KMS-11 (cell line): ENCODE results near the gene MAP3K4.

Experiments
- H2AFZ ChIP-seq: fragments of 200-600 bp; sonication (generic); 2 replicates; pipeline ENCODE4 v1.6.1; 2016; ENCODE audit warnings: antibody characterized with exemption, mixed run types, low read depth
- H3K27ac ChIP-seq: fragments of 200-600 bp; sonication (generic); 2 replicates; pipeline ENCODE4 v1.6.1; 2016; ENCODE audit warnings: mild to moderate bottlenecking, mixed run types
- H3K27me3 ChIP-seq: fragments of 200-600 bp; sonication (generic); 2 replicates; pipeline ENCODE4 v1.6.1; 2017; ENCODE audit warnings: mild to moderate bottlenecking, low read depth, mixed run types, moderate library complexity; ENCODE audit not compliant: insufficient read depth
- H3K36me3 ChIP-seq: fragments of 200-600 bp; sonication (generic); 2 replicates; pipeline ENCODE4 v1.6.1; 2017; ENCODE audit warnings: mild to moderate bottlenecking, mixed run types; ENCODE audit not compliant: insufficient read depth
- H3K4me1 ChIP-seq: fragments of 200-600 bp; sonication (generic); 2 replicates; pipeline ENCODE4 v1.6.1; 2016; ENCODE audit warnings: mild to moderate bottlenecking, low read depth, mixed run types; ENCODE audit not compliant: poor library complexity, severe bottlenecking
- H3K4me2 ChIP-seq: fragments of 200-600 bp; sonication (generic); 2 replicates; pipeline ENCODE4 v1.7.0; 2016; ENCODE audit warnings: mild to moderate bottlenecking, mixed run types
- H3K4me3 ChIP-seq: fragments of 200-600 bp; sonication (generic); IDR thresholded peaks from 2 replicates; pipeline ENCODE4 v1.6.1; 2017; ENCODE audit warnings: low read depth, low read length, mixed read lengths; ENCODE audit not compliant: insufficient read depth
- H3K79me2 ChIP-seq: fragments of 200-600 bp; sonication (generic); 2 replicates; pipeline ENCODE4 v1.6.1; 2016; ENCODE audit warnings: low read depth, mixed run types; ENCODE audit not compliant: insufficient read depth
- H3K9ac ChIP-seq: fragments of 200-600 bp; sonication (generic); 2 replicates; pipeline ENCODE4 v1.6.1; 2016; ENCODE audit warnings: mild to moderate bottlenecking, mixed run types
- H4K20me1 ChIP-seq: fragments of 200-600 bp; sonication (generic); 2 replicates; pipeline ENCODE4 v1.6.1; 2016; ENCODE audit warnings: mild to moderate bottlenecking, mixed run types; ENCODE audit not compliant: insufficient read depth
- CTCF ChIP-seq: fragments of 200-600 bp; sonication (generic); conservative IDR thresholded peaks from 2 replicates; pipeline ENCODE4 v1.6.1; 2017; ENCODE audit warnings: low read depth, mild to moderate bottlenecking, antibody characterized with exemption, low read length, moderate library complexity, mixed read lengths

Gene MAP3K4

GRCh38 chr6:161067749-161068148, 76.2 kb downstream of the MAP3K4 start:
- Histone ChIP-seq H3K4me3 (no peak overlapping the region), H2AFZ (no peak overlapping the region), H3K79me2 (0 out of 2 replicates have a peak, but pooled peaks cover 5% of the 10 kb centered on the region), H3K9ac (no peak overlapping the region), H3K36me3 (no peaks in the 10 kb centered on the region), H3K27ac (no peak overlapping the region), H3K4me2 (no peak overlapping the region), H4K20me1 (no peaks in the 10 kb centered on the region), H3K4me1 (no peaks in the 10 kb centered on the region), H3K27me3 (no peaks in the 10 kb centered on the region)
- no peak for TF ChIP-seq CTCF

- Histone ChIP-seq H3K36me3 (no peaks in the 10 kb centered on the region), H3K27me3 (no peaks in the 10 kb centered on the region), H3K27ac (no peak overlapping the region), H3K4me2 (no peak overlapping the region), H3K9ac (no peak overlapping the region), H3K4me3 (no peak overlapping the region), H3K4me1 (no peaks in the 10 kb centered on the region), H2AFZ (no peak overlapping the region), H3K79me2 (0 out of 2 replicates have a peak, but pooled peaks cover 3% of the 10 kb centered on the region), H4K20me1 (no peaks in the 10 kb centered on the region)
- TF ChIP-seq CTCF = no peak
Measured at GRCh38 chr6:161068321-161068741, 76.8 kb downstream of the MAP3K4 start.

- Histone ChIP-seq H3K36me3 (no peaks in the 10 kb centered on the region), H3K9ac (no peak overlapping the region), H3K4me1 (no peaks in the 10 kb centered on the region), H3K27ac (no peak overlapping the region), H3K4me2 (no peak overlapping the region), H4K20me1 (no peaks in the 10 kb centered on the region), H3K27me3 (no peaks in the 10 kb centered on the region), H3K79me2 (no peaks in the 10 kb centered on the region), H3K4me3 (no peak overlapping the region), H2AFZ (no peak overlapping the region)
- no peak for TF ChIP-seq CTCF
Measured at GRCh38 chr6:161073930-161074329, 82.4 kb downstream of the MAP3K4 start.

GRCh38 chr6:161074496-161075121, 83.0 kb downstream of the MAP3K4 start:
- TF ChIP-seq CTCF = no peak
- Histone ChIP-seq H3K4me2 (no peak overlapping the region), H3K36me3 (no peaks in the 10 kb centered on the region), H3K79me2 (no peaks in the 10 kb centered on the region), H3K27ac (no peak overlapping the region), H3K9ac (no peak overlapping the region), H3K27me3 (no peaks in the 10 kb centered on the region), H3K4me3 (no peak overlapping the region), H4K20me1 (no peaks in the 10 kb centered on the region), H3K4me1 (no peaks in the 10 kb centered on the region), H2AFZ (no peak overlapping the region)
